ENCODE results near the gene PDE10A. TPM values are rescaled to one million over a fixed set of nuclear protein-coding genes. Genes with fewer than 3 reads are reported as not detected.

PDE10A gene
- total and polyA plus RNA-seq, 2 of the 4 experiments (the other 2 are of a cell fraction), result 3.4 to 12.4 TPM

DNA sequence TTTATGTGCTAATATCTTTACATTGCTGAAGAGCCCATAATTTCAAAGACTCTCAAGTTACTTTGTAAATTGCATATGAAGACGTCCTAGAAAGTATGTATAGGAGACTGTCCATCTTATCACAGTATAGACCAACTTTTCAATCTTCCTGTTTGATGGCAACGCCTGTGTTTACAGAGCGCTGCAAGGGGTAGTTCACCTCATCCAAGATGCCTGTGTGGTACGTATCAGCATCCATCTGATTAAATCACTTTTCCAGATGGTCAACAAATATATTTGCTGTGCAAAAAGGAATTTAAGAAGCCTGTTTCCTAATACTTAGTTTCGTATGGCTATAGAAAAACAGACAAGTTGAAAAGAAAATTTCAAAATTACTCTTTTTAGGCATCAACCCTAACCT, 17.9 kb upstream of the PDE10A start:
- no peak overlapping the region for H4K5ac ChIP-seq (ENCODE audit: low read depth, low read length)
- H2AK5ac ChIP-seq (ENCODE audit: low read depth, low read length), result no peak overlapping the region

More for the DNA sequence above, 17.9 kb upstream of the PDE10A start:
- ChIA-PET CTCF (interaction anchor here (0.6 kb wide), 1 partner anchor 14 kb away, joined by 3 read pairs; no protein-coding TSS in a partner anchor), POLR2A (ENCODE audit: unreplicated experiment) (no interaction called here)
- Histone ChIP-seq H4K91ac (ENCODE audit: insufficient read depth, low read depth, low read length) (no peak overlapping the region), H3K4ac (ENCODE audit: low read depth, low read length) (no peak overlapping the region), H3K14ac (replicated peaks; ENCODE audit: low read depth, low read length) (no peak overlapping the region), H4K20me1 (ENCODE audit: insufficient read depth, low read length) (no peaks in the 10 kb centered on the region), H2AFZ (replicated peaks; ENCODE audit: low read length, poor library complexity) (no peak overlapping the region), H4K8ac (ENCODE audit: low read depth in 2 of 2, low read length in 2 of 2) (no peak overlapping the region), H3K79me1 (ENCODE audit: low read depth in 1 of 2, low read length in 2 of 2) (no peaks in the 10 kb centered on the region), H3K9me1 (ENCODE audit: insufficient read depth, low read length) (no peaks in the 10 kb centered on the region), H3K27ac (ENCODE audit: insufficient read depth, low read length) (no peak overlapping the region), H3K4me1 (ENCODE audit: control insufficient read depth, insufficient read depth, low read length) (no peaks in the 10 kb centered on the region; the same call in 1 of the 2 replicates), H3K36me3 (ENCODE audit: control insufficient read depth, insufficient read depth, low read length) (no peaks in the 10 kb centered on the region), H2AK9ac (replicated peaks; ENCODE audit: low read depth, low read length, poor library complexity) (no peak overlapping the region), H3K4me3 (ENCODE audit: insufficient read depth, low read depth, low read length) (no peak overlapping the region), H3K56ac (ENCODE audit: extremely low read depth, insufficient read depth, low read length) (no peak overlapping the region), H3K4me2 (ENCODE audit: low read depth, low read length) (no peak overlapping the region), H2BK15ac (ENCODE audit: low read depth, low read length) (no peak overlapping the region), H3K23ac (ENCODE audit: low read depth, low read length) (no peak overlapping the region), H3K9ac (ENCODE audit: low read depth, low read length) (no peak overlapping the region), H2BK5ac (ENCODE audit: low read depth, low read length, poor library complexity, severe bottlenecking) (no peak overlapping the region), H3K27me3 (ENCODE audit: control insufficient read depth, insufficient read depth, low read length) (no peaks in the 10 kb centered on the region; the same call in 1 of the 2 replicates), H2BK20ac (ENCODE audit: low read depth, low read length) (no peak overlapping the region), H3K18ac (ENCODE audit: low read depth, low read length) (no peak overlapping the region), H3K9me3 (ENCODE audit: control insufficient read depth, insufficient read depth, low read length) (no peaks in the 10 kb centered on the region), H2BK120ac (ENCODE audit: low read depth, low read length) (no peak overlapping the region)
- no peak for TF ChIP-seq RFX5 (IDR thresholded peaks at IDR 0.05; ENCODE audit: low read depth, low read length)
- in situ Hi-C loops (cut with MboI; ENCODE audit: low sequenced_read_pairs), result no loop called here
- ATAC-seq (ENCODE audit: low read depth) (no peak), DNase-seq (no peak)
- no CpG with 5 or more reads among the region's 5 CpGs for WGBS, 2 experiments (ENCODE audit: extremely low coverage in 2 of 2, insufficient read length in 1 of 2)
- BruUV-seq (replicated peaks), result no TSS peak
- intact Hi-C loops (cut with micrococcal nuclease), result no loop called here
- dilution Hi-C loops (cut with HindIII; ENCODE audit: low sequenced_read_pairs, unreplicated experiment), result no loop called here
